HFF-Myc (cell line): ENCODE data around the gene NARS2.
A peak's percentile ranks its signal among the peaks of the same experiment; 100 is the strongest.

Experiments
- DNase-seq: peaks from one replicate; pipeline ENCODE4 v3.0.0-alpha.2; 2011; ENCODE audit warnings: low read depth; ENCODE audit errors: extremely low read depth
- H3K4me3 ChIP-seq: replicated peaks from 2 replicates; pipeline ENCODE4 v1.5.1; 2011; ENCODE audit warnings: low read depth, mild to moderate bottlenecking, control low read depth, low read length
- TF ChIP-seq, protein P1 (sequence below): IDR thresholded peaks from 2 replicates; pipeline ENCODE4 v1.5.1; 2012; ENCODE audit warnings: mild to moderate bottlenecking, low read depth, low read length, control low read depth; ENCODE audit errors: missing control alignments

NARS2 gene

DNA sequence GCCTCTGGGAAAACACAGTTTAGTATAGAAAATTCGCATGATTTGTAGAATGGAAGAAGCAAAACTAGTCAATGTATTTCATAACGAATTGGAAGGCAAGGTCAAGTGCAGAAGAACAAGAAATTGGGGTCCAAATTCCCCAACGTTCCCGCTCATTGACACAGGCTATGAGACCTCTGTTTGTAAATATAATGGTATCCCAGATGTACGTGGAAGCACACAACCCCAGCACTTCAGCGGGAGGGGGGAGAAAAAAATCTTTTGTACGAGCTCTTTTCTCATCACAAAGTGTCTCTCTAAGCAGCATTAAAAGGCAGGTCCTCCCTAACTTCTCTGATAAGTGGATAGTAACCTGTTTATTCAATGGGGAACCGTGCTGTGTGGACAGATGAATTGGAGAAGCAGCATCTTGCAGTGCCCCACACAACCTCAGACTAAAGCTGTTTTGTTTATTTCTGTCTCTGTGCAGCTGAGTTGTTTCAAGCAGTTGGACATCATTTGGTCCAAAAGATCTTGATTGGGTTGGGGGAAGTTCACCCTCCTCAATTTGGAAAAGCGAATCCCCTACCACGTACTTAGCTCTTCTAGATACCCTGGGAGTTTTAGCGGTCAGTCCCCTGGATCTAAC lies 156.0 kb downstream of the NARS2 start:
- no peak for DNase-seq
- peak overlapping the region; percentile 59 for H3K4me3 ChIP-seq
- TF ChIP-seq, protein P1, sequence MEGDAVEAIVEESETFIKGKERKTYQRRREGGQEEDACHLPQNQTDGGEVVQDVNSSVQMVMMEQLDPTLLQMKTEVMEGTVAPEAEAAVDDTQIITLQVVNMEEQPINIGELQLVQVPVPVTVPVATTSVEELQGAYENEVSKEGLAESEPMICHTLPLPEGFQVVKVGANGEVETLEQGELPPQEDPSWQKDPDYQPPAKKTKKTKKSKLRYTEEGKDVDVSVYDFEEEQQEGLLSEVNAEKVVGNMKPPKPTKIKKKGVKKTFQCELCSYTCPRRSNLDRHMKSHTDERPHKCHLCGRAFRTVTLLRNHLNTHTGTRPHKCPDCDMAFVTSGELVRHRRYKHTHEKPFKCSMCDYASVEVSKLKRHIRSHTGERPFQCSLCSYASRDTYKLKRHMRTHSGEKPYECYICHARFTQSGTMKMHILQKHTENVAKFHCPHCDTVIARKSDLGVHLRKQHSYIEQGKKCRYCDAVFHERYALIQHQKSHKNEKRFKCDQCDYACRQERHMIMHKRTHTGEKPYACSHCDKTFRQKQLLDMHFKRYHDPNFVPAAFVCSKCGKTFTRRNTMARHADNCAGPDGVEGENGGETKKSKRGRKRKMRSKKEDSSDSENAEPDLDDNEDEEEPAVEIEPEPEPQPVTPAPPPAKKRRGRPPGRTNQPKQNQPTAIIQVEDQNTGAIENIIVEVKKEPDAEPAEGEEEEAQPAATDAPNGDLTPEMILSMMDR, result no peak

DNA sequence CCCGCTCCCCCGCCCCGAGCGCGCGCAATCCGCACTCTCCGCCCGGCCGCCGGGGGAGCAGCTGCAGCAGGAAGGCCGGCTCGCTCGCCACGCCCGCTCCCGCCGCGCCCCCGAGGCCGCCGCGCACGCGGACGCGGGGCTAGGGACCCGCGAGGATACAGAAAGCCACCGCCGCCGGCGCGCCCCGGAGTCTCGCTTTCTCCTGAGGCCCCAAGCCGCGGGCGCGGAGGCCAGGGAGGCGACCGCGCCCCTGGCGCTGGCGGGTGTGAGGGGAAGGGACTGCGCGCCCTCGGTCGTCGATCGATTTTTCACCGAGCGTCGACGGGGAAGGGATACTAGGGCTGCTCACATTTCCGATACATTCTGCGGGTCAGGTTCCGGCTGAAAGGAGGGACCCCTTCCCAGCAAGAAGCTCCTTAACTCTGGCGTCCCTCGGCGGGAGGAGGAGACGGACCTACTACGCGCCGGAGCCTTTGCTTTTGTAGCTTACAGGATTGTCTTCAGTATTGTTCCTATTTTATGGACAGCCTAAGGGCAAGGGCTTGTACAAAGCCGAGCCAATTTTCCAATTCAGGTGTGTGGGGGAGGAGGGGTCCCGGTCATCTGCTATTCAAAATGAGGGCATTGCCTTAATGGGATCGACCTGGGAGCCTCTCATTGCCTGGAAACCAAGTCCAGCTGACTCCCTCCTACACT lies 156.6 kb downstream of the NARS2 start:
- no peak for DNase-seq
- TF ChIP-seq, protein P1, result no peak
- H3K4me3 ChIP-seq, result peak overlapping the region; percentile 59

DNA sequence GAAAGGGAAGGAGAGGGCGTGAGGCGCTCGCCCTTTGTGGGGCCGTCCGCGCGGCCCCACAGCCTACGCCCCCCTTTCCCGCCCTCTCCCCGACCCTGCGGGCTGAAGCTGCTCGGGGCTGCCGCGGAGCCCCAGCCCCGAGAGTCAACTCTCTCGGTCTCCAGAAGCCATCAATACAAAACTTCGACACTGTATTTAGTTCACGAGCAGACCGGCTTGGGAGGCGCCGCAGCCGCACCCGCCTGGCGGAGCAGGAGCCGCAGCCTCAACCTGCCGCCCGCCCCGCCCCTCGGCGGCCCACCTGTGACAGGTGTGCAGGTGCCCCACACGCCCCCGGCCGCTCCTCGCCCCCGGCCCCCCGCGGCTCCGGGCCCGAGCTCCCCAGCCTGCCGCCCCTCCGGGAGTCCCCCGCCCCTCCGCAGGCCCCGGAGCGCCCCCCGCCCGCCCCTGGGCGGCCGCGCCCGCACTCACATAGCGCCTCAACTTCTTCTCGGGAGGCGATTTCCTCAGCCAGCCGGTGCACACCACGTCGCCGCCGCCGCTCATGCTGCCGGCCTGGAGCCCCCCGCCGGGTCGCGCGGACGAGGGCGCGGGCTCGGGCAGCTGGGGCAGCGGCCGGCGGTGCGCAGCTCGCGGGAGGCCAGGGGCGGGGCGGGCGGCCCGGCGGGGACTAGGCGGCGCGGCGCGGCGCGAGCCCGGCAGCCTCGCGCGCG lies 157.3 kb downstream of the NARS2 start, which contains the start of gene GAB2:
TSS of gene GAB2 (minus strand) at position 646 of the 713 bp plus-strand sequence. CDS start at position 546, 100 bp downstream.
- peak within 1 kb of the TSS; percentile 59 for H3K4me3 ChIP-seq
- TF ChIP-seq, protein P1, result no peak
- DNase-seq, result no peak

DNA sequence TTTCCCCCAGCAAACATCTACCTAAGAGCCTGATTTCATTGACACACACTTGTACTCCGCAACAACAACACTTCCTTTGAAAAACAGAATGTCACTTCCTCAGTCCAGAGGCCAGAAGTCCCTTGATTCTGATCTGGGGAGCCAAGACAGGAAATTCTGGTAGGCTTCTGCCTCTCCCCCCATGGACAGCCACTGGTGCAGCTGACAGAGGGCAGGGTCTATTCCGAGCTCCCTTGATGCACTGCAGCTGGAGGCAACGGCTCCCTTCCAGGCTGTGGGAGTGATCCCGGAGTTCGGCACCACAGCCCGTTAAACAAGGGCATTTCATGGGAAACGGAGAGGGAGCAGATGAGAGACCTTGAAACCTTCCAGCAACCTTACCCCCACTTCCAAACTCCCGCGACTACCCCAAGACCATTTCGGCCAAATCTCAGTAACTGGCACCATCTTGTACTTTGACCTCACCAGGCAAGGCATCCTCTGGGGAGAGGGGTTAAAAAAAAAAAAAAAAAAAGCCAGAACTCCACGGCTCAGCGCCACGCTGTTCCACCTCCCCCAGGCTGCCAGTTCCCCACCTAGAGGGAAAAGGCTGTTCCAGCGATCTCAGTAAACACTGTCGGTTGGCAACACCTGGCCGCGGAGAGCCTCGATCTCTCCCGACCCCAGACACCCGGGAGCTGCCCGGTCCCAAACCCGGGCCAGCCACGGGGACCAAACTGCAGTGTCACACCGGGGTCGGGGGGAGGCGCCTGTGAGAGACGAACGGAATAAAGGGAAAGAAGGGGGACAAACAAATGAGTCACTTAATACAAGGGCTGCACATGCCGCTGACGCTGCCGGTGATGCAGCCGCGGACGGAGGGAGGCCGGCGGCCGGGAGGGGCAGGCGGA lies 158.1 kb downstream of the NARS2 start:
- H3K4me3 ChIP-seq, result peak overlapping the region; percentile 52
- TF ChIP-seq, protein P1, result peak; percentile 45
- DNase-seq, result no peak

DNA sequence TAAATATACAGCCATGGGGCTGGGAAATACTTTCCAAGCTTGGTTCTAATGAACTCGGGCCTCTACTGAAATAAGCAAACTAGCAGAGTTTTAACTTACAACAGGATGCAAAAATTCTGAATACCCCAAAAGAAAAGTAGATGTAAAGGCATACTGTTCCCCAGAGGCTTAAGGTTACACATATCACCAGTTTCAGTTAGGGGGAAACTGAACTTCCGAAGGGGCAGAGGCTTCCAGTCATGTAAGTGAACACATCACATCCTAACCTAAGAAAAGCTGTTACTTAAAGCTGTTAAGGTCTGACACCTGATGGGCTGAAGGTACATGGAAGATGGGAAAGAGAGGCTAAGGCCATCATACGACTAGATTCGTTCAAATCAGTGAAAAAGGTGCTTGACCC lies 159.3 kb downstream of the NARS2 start:
- DNase-seq, result no peak
- TF ChIP-seq, protein P1, result no peak
- H3K4me3 ChIP-seq, result no peak overlapping the region
